ENCODE measurements around the gene CDT1. TPM values are rescaled to one million over a fixed set of nuclear protein-coding genes. Genes with fewer than 3 reads are reported as not detected.
"Not testable (repeated sequence)": the region's sequence is repeated elsewhere in the genome, so short reads cannot be mapped to it uniquely, and the experiment has no call there.

The CDT1 gene
- total RNA-seq, 3 donors from 2014 or later (not counting 1 experiment from before 2014, with no cell fraction given), result 2.2 to 3.8 (median 2.6) TPM

DNA sequence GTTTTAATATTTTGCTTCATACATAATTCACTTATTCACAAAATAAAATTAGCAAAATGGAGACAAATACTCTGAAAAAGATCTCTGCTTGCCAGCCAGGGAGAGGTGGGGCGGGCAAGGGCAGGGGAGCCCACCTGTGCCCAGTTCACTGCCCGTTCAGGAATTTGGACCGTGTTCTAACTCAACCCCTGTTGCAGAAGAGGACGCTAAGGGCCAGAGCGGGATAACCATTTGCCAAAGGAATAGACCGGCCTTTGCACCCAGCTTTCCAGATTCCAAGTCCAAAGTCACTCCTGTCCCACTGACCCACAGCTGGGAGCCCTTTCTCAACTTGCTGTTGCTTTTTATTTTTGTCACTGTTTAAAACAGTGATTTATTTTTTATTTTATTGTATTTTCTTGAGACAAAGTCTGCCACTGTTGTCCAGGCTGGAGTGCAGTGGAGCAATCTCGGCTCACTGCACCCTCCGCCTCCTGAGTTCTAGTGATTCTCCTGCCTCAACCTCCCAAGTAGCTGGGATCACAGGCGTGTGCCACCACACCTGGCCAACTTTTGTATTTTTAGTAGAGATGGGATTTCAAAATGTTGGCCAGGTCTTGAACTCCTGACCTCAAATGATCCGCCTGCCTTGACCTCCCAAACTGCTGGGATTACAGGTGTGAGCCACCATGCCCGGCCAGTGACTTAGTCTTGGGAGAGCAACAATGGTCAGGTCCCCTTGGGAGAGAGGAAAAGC, 15.8 kb upstream of the CDT1 start:
- Mint-ChIP-seq H3K27ac (no peak overlapping the region), H3K36me3 (no peaks in the 10 kb centered on the region), H3K4me1 (peaks cover 24 to 43% of the 10 kb centered on the region in 2 donors), H3K4me3 (no peak overlapping the region), H3K27me3 (ENCODE audit: low read depth in 2 of 2) (no peaks in the 10 kb centered on the region), H3K9me3 (no peaks in the 10 kb centered on the region)
- H3K27ac ChIP-seq (ENCODE audit: low read length), result no peak overlapping the region
- no peak overlapping the region for H3K4me3 ChIP-seq (ENCODE audit: low read length)
- no peak for ATAC-seq
- no peaks in the 10 kb centered on the region for H3K27me3 ChIP-seq (ENCODE audit: control insufficient read depth, insufficient read depth, low read length)
- H3K4me1 ChIP-seq (ENCODE audit: control insufficient read depth, insufficient read depth, low read length), result peaks cover 59% of the 10 kb centered on the region
- no peak for DNase-seq
- intact Hi-C loops (cut with micrococcal nuclease), result loop anchor here (10.0 kb wide), 1 partner anchor 333 kb away; the partner anchor contains the start of gene ZFPM1
- H3K36me3 ChIP-seq (ENCODE audit: control insufficient read depth, insufficient read depth, low read length), result no peaks in the 10 kb centered on the region
- TF ChIP-seq CTCF (IDR thresholded peaks at IDR 0.05), result no peak
- H3K9me3 ChIP-seq (ENCODE audit: control insufficient read depth, insufficient read depth, low read length), result no peaks in the 10 kb centered on the region
- 99% methylated on average over 11 of the region's 11 CpGs for WGBS (ENCODE audit: insufficient coverage)

- H3K9me3 ChIP-seq (ENCODE audit: control insufficient read depth, insufficient read depth, low read length); H3K4me3 ChIP-seq (ENCODE audit: low read length); H3K4me3 Mint-ChIP-seq; H3K27me3 ChIP-seq (ENCODE audit: control insufficient read depth, insufficient read depth, low read length); H3K27ac ChIP-seq (ENCODE audit: low read length); DNase-seq; H3K27ac Mint-ChIP-seq; H3K9me3 Mint-ChIP-seq; ATAC-seq; H3K27me3 Mint-ChIP-seq (ENCODE audit: low read depth in 2 of 2); H3K36me3 ChIP-seq (ENCODE audit: control insufficient read depth, insufficient read depth, low read length); H3K36me3 Mint-ChIP-seq: not testable (repeated sequence)
- H3K4me1 Mint-ChIP-seq, result peaks cover 18 to 39% of the 10 kb centered on the region in 2 donors
- 98% methylated on average over 8 of the region's 8 CpGs for WGBS (ENCODE audit: insufficient coverage)
- peaks cover 59% of the 10 kb centered on the region for H3K4me1 ChIP-seq (ENCODE audit: control insufficient read depth, insufficient read depth, low read length)
- intact Hi-C loops (cut with micrococcal nuclease), result loop anchor here (10.0 kb wide), 1 partner anchor 334 kb away; the partner anchor contains the start of gene ZFPM1
These were observed 14.8 kb upstream of the CDT1 start for GRCh38 chr16:88788749-88789148.

DNA sequence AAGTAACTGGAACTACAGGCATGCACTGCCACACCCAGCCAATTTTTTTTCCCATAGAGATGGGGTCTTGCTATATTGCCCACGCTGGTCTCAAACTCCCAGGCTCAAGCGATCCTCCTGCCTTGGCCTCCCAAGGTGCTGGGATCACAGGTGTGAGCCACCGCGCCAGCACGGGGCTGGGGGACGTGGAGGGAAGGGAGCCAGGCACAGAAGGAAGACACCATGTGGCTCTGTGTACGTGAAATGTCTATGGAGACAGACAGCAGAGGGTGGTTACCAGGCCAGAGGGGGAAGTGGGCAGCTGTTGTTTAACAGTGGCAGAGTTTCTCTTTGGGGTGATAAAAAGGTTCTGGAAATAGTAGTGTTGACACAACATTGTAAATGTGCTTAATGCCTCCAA, 14.0 kb upstream of the CDT1 start:
- no peaks in the 10 kb centered on the region for H3K36me3 ChIP-seq (ENCODE audit: control insufficient read depth, insufficient read depth, low read length)
- intact Hi-C loops (cut with micrococcal nuclease), result loop anchor here (10.0 kb wide), 1 partner anchor 335 kb away; the partner anchor contains the start of gene ZFPM1
- DNase-seq (peak in 1 of 2 donors; percentile 34), ATAC-seq (peak; percentile 18 to 55 (median 31))
- H3K27ac ChIP-seq (ENCODE audit: low read length), result peak overlapping the region; percentile 64
- peak overlapping the region; percentile 79 for H3K4me3 Mint-ChIP-seq
- TF ChIP-seq CTCF (IDR thresholded peaks at IDR 0.05), result no peak
- no peaks in the 10 kb centered on the region for H3K9me3 Mint-ChIP-seq
- H3K4me1 Mint-ChIP-seq, result peaks cover 17 to 38% of the 10 kb centered on the region in 2 donors
- 24% methylated on average over 7 of the region's 7 CpGs for WGBS (ENCODE audit: insufficient coverage)
- peak overlapping the region; percentile 76 to 82 for H3K27ac Mint-ChIP-seq
- H3K36me3 Mint-ChIP-seq, result no peaks in the 10 kb centered on the region
- peaks cover 62% of the 10 kb centered on the region for H3K4me1 ChIP-seq (ENCODE audit: control insufficient read depth, insufficient read depth, low read length)
- no peaks in the 10 kb centered on the region for H3K27me3 ChIP-seq (ENCODE audit: control insufficient read depth, insufficient read depth, low read length)
- no peaks in the 10 kb centered on the region for H3K9me3 ChIP-seq (ENCODE audit: control insufficient read depth, insufficient read depth, low read length)
- H3K4me3 ChIP-seq (ENCODE audit: low read length), result no peak overlapping the region
- no peaks in the 10 kb centered on the region for H3K27me3 Mint-ChIP-seq (ENCODE audit: low read depth in 2 of 2)

DNA sequence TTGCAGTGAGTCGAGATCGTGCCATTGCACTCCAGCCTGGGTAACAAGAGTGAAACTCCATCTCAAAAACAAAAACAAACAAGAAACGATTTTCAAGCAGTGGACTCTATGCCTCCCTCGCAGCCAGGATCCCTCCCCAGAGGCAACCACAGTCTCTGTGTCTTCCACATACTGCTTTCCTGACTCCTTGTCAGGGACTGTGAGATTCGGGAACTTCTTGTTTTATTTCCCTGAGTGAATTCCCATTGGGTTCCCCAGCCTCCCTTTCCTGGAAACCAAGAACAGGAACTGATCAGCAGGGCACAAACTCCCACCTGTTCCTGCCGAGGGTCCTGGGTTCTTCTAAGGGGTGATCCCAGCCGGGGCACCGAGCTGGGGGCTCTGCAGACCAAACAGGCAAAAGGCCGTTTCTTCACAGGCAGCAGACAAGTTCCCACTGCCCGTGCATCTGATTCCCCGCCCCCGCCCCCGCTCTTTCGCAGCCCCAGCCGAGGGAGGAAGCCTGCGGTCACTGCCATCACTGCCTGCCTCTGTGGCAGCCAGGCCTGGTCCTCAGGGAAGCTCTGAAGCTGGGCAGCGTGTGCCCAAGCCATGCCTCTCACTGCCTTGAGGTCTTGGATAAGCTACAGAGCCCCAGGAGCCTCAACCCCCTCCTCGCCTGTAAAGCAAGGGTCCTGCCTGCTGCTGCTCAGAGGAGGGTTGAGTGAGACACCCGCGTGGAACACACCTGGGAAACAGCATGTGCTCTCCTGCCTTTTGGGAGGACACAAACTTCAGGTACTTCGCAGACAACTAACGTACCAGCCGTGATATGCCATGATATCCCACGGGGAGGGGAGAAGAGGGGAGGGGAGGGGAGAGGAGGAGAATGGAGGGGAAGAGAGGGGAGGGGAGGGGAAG, 13.0 kb upstream of the CDT1 start:
- H3K4me3 Mint-ChIP-seq, result peak overlapping the region; percentile 79
- H3K36me3 Mint-ChIP-seq, result no peaks in the 10 kb centered on the region
- H3K4me1 ChIP-seq (ENCODE audit: control insufficient read depth, insufficient read depth, low read length), result peaks cover 71% of the 10 kb centered on the region
- DNase-seq, result peak in 1 of 2 donors; percentile 82
- no peaks in the 10 kb centered on the region for H3K27me3 ChIP-seq (ENCODE audit: control insufficient read depth, insufficient read depth, low read length)
- H3K27me3 Mint-ChIP-seq (ENCODE audit: low read depth in 2 of 2), result no peaks in the 10 kb centered on the region
- H3K9me3 ChIP-seq (ENCODE audit: control insufficient read depth, insufficient read depth, low read length), result no peaks in the 10 kb centered on the region
- peak overlapping the region; percentile 76 to 82 for H3K27ac Mint-ChIP-seq
- 2% methylated on average over 20 of the region's 24 CpGs for WGBS (ENCODE audit: insufficient coverage)
- no peak for TF ChIP-seq CTCF (IDR thresholded peaks at IDR 0.05)
- H3K9me3 Mint-ChIP-seq, result no peaks in the 10 kb centered on the region
- H3K27ac ChIP-seq (ENCODE audit: low read length), result peak overlapping the region; percentile 74
- peak; percentile 78 to 87 (median 83) for ATAC-seq
- peak overlapping the region; percentile 16 for H3K4me3 ChIP-seq (ENCODE audit: low read length)
- intact Hi-C loops (cut with micrococcal nuclease), result no loop called here
- no peaks in the 10 kb centered on the region for H3K36me3 ChIP-seq (ENCODE audit: control insufficient read depth, insufficient read depth, low read length)
- peaks cover 17 to 36% of the 10 kb centered on the region in 2 donors for H3K4me1 Mint-ChIP-seq

All from natural killer cell (primary cell).